Measurements from ENCODE around the gene WDR38.
A peak's percentile ranks its signal among the peaks of the same experiment; 100 is the strongest.
"Not testable (repeated sequence)": the region's sequence is repeated elsewhere in the genome, so short reads cannot be mapped to it uniquely, and the experiment has no call there.

The WDR38 gene

GRCh38 chr9:124834591-124834990 is 18.7 kb upstream of the WDR38 start:
- DNase-seq, result peak; percentile 55

- DNase-seq, result peak; percentile 78
Observed at GRCh38 chr9:124835026-124835557, 18.2 kb upstream of the WDR38 start.

GRCh38 chr9:124838132-124838531 is 15.1 kb upstream of the WDR38 start:
- not testable (repeated sequence) for DNase-seq

GRCh38 chr9:124838567-124839275 is 14.5 kb upstream of the WDR38 start:
- DNase-seq, result not testable (repeated sequence)

- DNase-seq, result no peak
Observed at GRCh38 chr9:124839612-124840299, 13.5 kb upstream of the WDR38 start.

GRCh38 chr9:124840300-124840833 is 12.9 kb upstream of the WDR38 start:
- no peak for DNase-seq

- DNase-seq, result no peak
Observed at GRCh38 chr9:124841075-124841821, 12.0 kb upstream of the WDR38 start.

GRCh38 chr9:124843456-124844034 is 9.7 kb upstream of the WDR38 start:
- no peak for DNase-seq

GRCh38 chr9:124844291-124844690 is 9.0 kb upstream of the WDR38 start:
- DNase-seq, result no peak

GRCh38 chr9:124846467-124846866 is 6.8 kb upstream of the WDR38 start:
- DNase-seq, result not testable (repeated sequence)

- DNase-seq, result no peak
Observed at GRCh38 chr9:124846969-124847368, 6.3 kb upstream of the WDR38 start.

GRCh38 chr9:124849801-124850200 is 3.5 kb upstream of the WDR38 start:
- DNase-seq, result no peak

- DNase-seq, result no peak
Observed at GRCh38 chr9:124852121-124852828, 985 bp upstream of the WDR38 start.

GRCh38 chr9:124853605-124854143 is 414 bp downstream of the WDR38 start:
- DNase-seq, result no peak

GRCh38 chr9:124854161-124854560 is 901 bp downstream of the WDR38 start:
- no peak for DNase-seq

- DNase-seq, result no peak
Observed at GRCh38 chr9:124854822-124855221, 1.6 kb downstream of the WDR38 start.

- no peak for DNase-seq
Observed at GRCh38 chr9:124855566-124855943, 2.3 kb downstream of the WDR38 start.

- DNase-seq, result no peak
Observed at GRCh38 chr9:124855944-124856765, 2.9 kb downstream of the WDR38 start.

- no peak for DNase-seq
Observed at GRCh38 chr9:124857533-124858162, 4.4 kb downstream of the WDR38 start.

GRCh38 chr9:124858330-124859046 is 5.2 kb downstream of the WDR38 start:
- no peak for DNase-seq

Measured in DMS79 treated with DMSO at 0.1 percent for 48 hours (cell line).